ENCODE data around the gene SURF2.
A peak's percentile ranks its signal among the peaks of the same experiment; 100 is the strongest.

The SURF2 gene

DNA sequence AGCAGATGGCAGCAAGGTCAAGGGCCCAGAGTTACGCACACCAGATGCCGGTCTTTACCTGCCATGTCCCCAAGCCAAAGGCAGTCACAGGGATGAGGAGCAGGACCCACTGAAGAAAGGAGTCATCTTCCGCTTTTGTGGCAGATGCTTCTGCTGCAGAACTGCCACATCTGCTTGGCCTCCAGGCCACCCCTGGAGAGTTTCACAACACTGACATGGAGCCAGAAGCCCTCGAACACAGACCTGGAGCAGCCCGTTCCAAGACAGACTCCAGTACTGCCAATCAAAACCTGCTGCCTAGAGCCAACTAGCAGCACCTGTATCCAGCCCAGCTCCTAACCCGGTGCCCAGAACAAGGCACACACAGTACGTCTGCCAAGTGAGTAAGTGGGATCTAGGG is 1.6 kb upstream of the SURF2 start:
- no peak for DNase-seq (ENCODE audit: low read depth)

- DNase-seq (ENCODE audit: low read depth), result no peak
Observed at GRCh38 chr9:133355881-133356357, 431 bp upstream of the SURF2 start.

GRCh38 chr9:133357656-133358055 is 1.3 kb downstream of the SURF2 start:
- no peak for DNase-seq (ENCODE audit: low read depth)

- no peak for DNase-seq (ENCODE audit: low read depth)
Observed at GRCh38 chr9:133359399-133360175, 3.2 kb downstream of the SURF2 start.

DNA sequence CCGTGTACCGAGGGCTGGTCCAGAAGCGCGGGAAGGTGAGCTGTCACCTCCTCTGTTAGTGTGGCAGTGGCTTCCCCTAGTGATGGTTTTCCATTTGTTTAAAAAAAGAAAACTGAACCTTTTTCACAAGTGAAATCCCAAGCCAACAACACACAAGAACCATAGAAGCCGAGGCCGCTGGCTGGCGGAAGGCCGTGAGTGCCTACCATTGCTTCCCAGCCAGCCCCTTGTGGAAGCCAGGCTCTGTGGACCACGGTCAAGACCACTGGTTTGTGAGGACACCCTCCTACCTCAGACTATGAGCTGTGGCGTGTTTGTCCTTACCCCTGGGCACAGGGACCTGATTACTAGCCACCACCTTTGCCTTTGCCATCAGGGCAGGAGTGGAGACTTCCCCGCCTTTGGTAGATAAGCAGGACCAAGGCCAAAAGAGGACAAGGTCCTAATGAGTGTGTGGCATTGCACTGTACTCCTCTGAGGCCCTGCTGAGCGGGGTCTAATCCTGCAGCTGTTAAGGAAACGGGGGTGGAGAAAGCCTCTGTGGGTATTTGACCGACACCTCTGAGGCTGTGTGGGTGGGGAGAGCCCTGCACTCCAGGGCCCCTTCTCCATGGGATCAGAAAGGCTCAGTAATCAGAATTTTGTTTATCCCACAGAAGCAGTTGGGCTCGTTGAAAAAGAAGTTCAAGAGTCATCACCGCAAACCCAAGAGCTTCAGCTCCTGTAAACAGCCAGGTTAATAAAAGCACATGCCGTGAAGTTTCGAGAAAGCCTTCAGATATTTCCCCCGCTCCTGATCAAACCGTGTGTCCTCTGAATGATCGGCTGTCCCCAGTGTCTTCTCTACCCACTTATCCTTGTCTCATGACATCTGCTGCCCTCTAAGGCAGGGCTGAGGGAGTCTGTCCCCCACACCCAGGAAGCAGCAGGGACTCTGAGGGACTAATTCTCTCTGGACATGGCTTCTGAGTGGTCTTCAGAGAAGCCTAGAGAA is 4.3 kb downstream of the SURF2 start:
- DNase-seq (ENCODE audit: low read depth), result no peak

DNA sequence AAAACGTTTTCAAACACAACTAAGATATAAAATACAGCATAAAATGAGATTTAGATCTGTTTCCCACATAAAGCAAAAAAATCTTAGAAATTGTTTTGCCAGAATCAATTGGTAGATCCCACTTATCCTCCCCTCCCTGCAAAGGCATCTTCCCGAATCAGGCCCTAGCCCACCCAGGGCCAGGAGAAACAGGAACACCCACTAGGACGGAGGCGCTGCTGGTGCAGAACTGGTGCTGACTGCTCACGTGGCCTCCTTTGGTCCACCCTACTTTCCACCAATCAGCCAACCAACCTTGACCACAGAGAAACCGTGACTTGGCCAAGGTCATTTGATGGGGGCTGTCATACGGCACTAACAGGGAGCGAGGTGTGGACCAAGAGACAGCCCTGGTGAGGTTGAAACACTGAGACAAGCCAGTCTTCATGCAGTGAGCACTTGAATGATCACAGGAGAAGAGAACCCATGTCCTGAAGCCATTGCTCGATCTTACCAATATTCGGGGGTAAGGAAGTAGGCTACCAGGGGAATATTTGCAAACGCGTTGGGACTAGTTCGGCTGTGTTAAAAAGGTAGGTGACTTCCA is 5.2 kb downstream of the SURF2 start:
- DNase-seq (ENCODE audit: low read depth), result no peak

GRCh38 chr9:133362359-133363044 is 6.2 kb downstream of the SURF2 start:
- DNase-seq (ENCODE audit: low read depth), result no peak

- no peak for DNase-seq (ENCODE audit: low read depth)
Observed at GRCh38 chr9:133366435-133366834, 10.1 kb downstream of the SURF2 start.

DNA sequence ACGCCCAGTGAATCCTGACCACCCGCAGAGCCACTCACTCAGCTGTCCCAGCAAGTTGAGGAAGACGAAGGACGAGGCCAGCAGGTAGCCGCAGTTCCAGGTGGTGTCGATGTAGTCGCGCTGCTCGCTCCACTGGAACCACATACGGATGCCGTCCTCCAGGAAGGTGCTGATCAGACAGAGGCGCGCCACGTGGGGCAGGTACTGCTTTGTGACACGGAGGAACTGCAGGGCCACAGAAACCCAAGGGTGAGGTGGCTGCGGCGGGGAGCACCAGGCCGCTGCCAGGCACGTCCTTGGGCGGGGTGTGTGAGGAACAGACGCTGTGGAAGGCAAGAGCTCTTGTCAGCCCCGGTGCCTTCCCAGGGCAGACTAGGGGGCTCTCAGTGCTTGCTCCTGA is 10.9 kb downstream of the SURF2 start:
- no peak for DNase-seq (ENCODE audit: low read depth)

GRCh38 chr9:133367778-133368177 is 11.4 kb downstream of the SURF2 start:
- no peak for DNase-seq (ENCODE audit: low read depth)

DNA sequence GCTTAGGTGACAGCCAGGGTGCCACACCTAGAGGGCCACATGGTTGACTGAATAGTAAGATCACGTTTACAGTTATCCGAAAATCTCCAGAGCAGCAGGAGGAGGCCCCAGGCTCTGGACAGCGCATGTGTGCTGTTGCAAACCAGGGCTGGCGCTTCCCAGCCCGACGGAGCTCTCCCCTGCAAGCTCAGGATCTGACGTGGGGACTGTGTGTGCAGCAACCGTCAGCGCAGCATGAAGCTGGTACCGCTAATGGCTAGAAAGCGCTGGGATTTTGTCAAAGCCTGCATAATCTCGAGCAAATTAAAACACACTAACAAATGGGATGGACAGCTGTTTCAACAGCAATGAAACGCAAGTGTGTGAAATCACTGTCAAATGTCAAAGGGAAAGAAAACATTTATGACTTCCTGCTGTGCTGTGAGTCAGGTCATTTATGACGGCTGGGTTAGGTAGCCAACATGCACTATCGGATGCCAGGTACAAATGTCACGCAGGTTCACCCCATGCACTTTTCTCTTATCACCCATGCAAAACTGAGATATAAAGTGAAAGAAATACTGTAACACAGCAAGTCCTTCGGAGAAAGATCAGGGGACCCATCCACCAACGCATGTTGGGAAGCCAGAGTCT is 12.0 kb downstream of the SURF2 start:
- no peak for DNase-seq (ENCODE audit: low read depth)

GRCh38 chr9:133369422-133369821 is 13.1 kb downstream of the SURF2 start:
- no peak for DNase-seq (ENCODE audit: low read depth)

DNA sequence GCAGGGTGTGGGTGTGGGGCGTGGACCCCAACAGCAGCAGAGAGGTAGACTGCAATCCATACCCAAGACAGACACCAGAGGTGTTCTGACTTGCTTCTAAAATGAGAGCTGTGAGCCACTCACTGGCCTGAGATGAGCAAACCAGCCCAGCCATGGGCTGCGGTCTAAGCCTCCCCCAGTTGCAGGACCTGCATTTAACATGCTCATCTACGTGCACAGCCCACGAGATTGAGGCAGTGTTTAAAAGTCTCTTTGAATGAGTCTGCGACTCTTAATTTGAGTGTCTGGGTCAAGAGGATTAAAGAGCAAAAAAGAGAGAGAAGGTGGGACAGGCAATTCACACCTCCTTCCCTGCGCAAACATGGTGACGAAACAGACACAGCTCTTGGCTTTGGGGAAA is 13.6 kb downstream of the SURF2 start:
- no peak for DNase-seq (ENCODE audit: low read depth)

DNA sequence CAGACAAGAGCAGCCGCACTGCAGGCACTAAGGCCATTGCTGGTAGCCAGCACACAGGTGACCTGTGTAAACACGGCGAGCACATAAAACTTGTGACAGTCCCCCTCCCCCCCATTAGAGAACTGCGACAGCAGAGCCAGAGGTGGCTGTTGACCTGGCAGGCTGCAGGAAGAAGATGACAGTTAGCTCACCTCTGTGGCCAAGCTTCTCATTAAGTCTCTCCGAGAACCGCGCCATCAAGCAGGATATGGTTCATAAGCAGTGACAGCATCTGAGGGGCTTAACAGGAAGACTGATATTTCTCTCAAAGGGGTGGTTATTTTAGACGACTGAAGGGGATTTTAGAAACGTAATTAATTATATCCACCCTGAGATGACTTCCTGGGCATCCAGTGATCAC is 14.3 kb downstream of the SURF2 start:
- DNase-seq (ENCODE audit: low read depth), result no peak

GRCh38 chr9:133371261-133371711 is 14.9 kb downstream of the SURF2 start:
- peak; percentile 73 for DNase-seq (ENCODE audit: low read depth)

- no peak for DNase-seq (ENCODE audit: low read depth)
Observed at GRCh38 chr9:133372144-133372543, 15.8 kb downstream of the SURF2 start.

GRCh38 chr9:133374612-133375115 is 18.3 kb downstream of the SURF2 start:
- DNase-seq (ENCODE audit: low read depth), result no peak

DNA sequence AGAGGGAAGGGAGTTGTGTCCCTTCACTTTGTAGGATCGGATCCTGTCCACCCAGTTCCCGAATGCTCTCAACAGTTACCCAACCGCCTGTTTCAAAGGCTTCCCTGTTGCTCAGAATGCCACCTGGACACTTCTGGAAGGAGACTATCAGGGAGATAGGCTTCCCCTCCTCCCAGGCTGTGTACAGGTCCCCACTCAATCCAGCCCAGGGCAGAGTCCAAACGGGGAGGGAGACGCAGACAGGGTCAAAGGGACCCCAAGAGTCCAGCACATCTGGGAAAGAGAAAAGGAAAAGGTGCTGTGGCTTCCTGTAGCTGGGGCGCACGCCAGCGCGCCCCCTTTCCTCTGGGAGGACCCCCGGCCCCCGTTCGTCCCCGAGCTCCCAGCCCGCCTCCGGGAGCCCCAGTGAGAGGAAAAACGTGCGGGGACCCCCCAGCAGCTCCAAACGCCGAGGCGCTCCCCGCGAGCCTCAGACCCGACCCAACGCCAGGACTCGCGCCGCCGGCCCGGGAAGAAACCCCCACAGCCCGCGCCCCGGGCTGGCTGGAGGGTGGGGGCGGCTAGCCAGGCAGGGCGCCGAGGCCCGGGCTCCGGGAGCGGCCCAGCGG is 18.9 kb downstream of the SURF2 start:
- DNase-seq (ENCODE audit: low read depth), result no peak

- DNase-seq (ENCODE audit: low read depth), result peak; percentile 98
Observed at GRCh38 chr9:133375724-133376654, 19.6 kb downstream of the SURF2 start, which contains the start of the genes STKLD1 and SURF4. Gene STKLD1 (plus strand): TSS chr9:133376366. CDS start chr9:133376474, 108 bp downstream. Gene SURF4 (minus strand): TSS chr9:133376060. CDS start chr9:133375969, 91 bp downstream.

Measured in activated T-cell treated with anti-CD3 and anti-CD28 coated beads for 48 hours (primary cell).